ENCODE measurements around the gene ACVR1.

ACVR1 gene

GRCh38 chr2:157810037-157810436 lies 66.1 kb downstream of the ACVR1 start:
- DNase-seq (ENCODE audit: extremely low spot score) = no peak
- POLR2A ChIA-PET = no interaction called here
- CTCF ChIA-PET = interaction anchor here (1.2 kb wide), 1 partner anchor 265 kb away, joined by 3 read pairs; no protein-coding TSS in a partner anchor
- TF ChIP-seq CTCF (IDR thresholded peaks at IDR 0.05; ENCODE audit: control extremely low read depth, extremely low read depth, low read depth, missing control alignments) = no peak

- TF ChIP-seq CTCF (IDR thresholded peaks at IDR 0.05; ENCODE audit: control extremely low read depth, extremely low read depth, low read depth, missing control alignments) = no peak
- POLR2A ChIA-PET = no interaction called here
- DNase-seq (ENCODE audit: extremely low spot score) = no peak
- CTCF ChIA-PET = no interaction called here
Observed at GRCh38 chr2:157809212-157809611, 66.9 kb downstream of the ACVR1 start.

GRCh38 chr2:157808421-157808820 lies 67.7 kb downstream of the ACVR1 start:
- no peak for DNase-seq (ENCODE audit: extremely low spot score)
- POLR2A ChIA-PET = no interaction called here
- TF ChIP-seq CTCF (IDR thresholded peaks at IDR 0.05; ENCODE audit: control extremely low read depth, extremely low read depth, low read depth, missing control alignments) = no peak
- CTCF ChIA-PET = no interaction called here

- ChIA-PET POLR2A (no interaction called here), CTCF (no interaction called here)
- DNase-seq (ENCODE audit: extremely low spot score) = no peak
- TF ChIP-seq CTCF (IDR thresholded peaks at IDR 0.05; ENCODE audit: control extremely low read depth, extremely low read depth, low read depth, missing control alignments) = no peak
Observed at GRCh38 chr2:157806426-157807077, 69.6 kb downstream of the ACVR1 start.

GRCh38 chr2:157805519-157805918 lies 70.6 kb downstream of the ACVR1 start:
- ChIA-PET POLR2A (no interaction called here), CTCF (no interaction called here)
- no peak for TF ChIP-seq CTCF (IDR thresholded peaks at IDR 0.05; ENCODE audit: control extremely low read depth, extremely low read depth, low read depth, missing control alignments)
- no peak for DNase-seq (ENCODE audit: extremely low spot score)

GRCh38 chr2:157804355-157804754 lies 71.8 kb downstream of the ACVR1 start:
- TF ChIP-seq CTCF (IDR thresholded peaks at IDR 0.05; ENCODE audit: control extremely low read depth, extremely low read depth, low read depth, missing control alignments) = no peak
- no peak for DNase-seq (ENCODE audit: extremely low spot score)
- ChIA-PET CTCF (interaction anchor here (1.6 kb wide), 1 partner anchor 14 kb away, joined by 4 read pairs; no protein-coding TSS in a partner anchor), POLR2A (no interaction called here)

All from GM10248 (cell line).